ACC112 (cell line): Measurements from ENCODE around the gene EPHA1.
"Not testable (repeated sequence)": the region's sequence is repeated elsewhere in the genome, so short reads cannot be mapped to it uniquely, and the experiment has no call there.

Source experiments
- H2AFZ ChIP-seq: fragments of 200-600 bp; sonication (generic); one replicate; pipeline ENCODE4 v1.6.0; 2017; ENCODE audit warnings: antibody characterized with exemption, low read length; ENCODE audit not compliant: unreplicated experiment
- H3K27ac ChIP-seq: fragments of 200-600 bp; sonication (generic); 2 replicates; pipeline ENCODE4 v1.5.1; 2014; ENCODE audit warnings: low read depth, mild to moderate bottlenecking, antibody characterized with exemption, low read length, moderate library complexity
- H3K27me3 ChIP-seq: fragments of 200-600 bp; sonication (generic); 2 replicates; pipeline ENCODE4 v1.6.1; 2014; ENCODE audit warnings: mild to moderate bottlenecking, antibody characterized with exemption, low read length, moderate library complexity, mixed read lengths; ENCODE audit not compliant: insufficient read depth
- H3K36me3 ChIP-seq: fragments of 200-600 bp; sonication (generic); 2 replicates; pipeline ENCODE4 v1.6.1; 2016; ENCODE audit warnings: mild to moderate bottlenecking, antibody characterized with exemption, low read length, moderate library complexity, mixed read lengths; ENCODE audit not compliant: insufficient read depth
- H3K4me1 ChIP-seq: fragments of 200-600 bp; sonication (generic); one replicate; pipeline ENCODE4 v1.6.1; 2016; ENCODE audit warnings: low read length, mixed read lengths; ENCODE audit not compliant: insufficient read depth, unreplicated experiment, control insufficient read depth
- H3K4me3 ChIP-seq: fragments of 200-600 bp; sonication (generic); 2 replicates; pipeline ENCODE4 v1.5.1; 2014; ENCODE audit warnings: mild to moderate bottlenecking, low read depth, low read length
- H3K79me2 ChIP-seq: fragments of 200-600 bp; sonication (generic); one replicate; pipeline ENCODE4 v1.6.0; 2016; ENCODE audit warnings: low read length; ENCODE audit not compliant: control insufficient read depth, unreplicated experiment, insufficient read depth

Gene EPHA1

DNA sequence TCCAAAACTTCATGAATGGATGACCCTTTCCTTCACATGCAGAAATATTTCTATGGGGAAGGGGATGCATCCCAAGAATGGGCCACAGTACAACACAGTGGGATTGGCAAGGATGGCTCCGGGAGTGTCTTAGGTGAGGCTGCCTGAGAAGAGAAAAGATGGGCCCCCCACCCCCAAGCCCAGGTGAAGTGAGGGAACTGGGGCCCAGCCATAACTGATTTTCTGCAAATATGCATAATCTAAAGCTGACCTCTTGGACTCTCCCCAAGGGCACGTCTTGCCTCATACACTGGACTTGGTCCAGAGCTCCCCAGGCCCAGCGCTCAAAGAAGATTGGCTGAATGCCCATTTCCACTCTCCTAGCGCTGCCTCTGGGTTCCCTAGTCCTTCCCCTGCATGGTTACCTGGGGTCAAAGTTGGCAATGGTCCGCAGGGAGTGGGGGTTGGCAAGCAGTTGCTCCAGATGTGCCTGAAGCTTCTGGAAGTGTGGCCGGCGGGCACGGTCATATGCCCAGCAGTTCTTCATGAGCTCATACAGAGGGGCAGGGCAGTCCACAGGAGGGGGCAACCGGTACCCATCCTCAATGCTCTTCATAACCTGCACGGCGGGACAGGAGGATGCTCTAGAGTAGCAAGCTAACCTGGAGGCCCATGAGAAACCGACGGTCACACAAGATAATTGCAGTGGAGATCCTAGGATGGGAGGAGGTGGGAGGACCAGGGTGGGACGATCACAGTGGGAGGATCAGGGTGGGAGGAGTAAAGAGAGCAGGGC lies 15.2 kb downstream of the EPHA1 start:
- H2AFZ ChIP-seq, result no peak overlapping the region
- no peaks in the 10 kb centered on the region for H3K79me2 ChIP-seq
- no peak overlapping the region for H3K27ac ChIP-seq
- H3K4me1 ChIP-seq, result peaks cover 48% of the 10 kb centered on the region
- H3K36me3 ChIP-seq, result peaks cover 16% of the 10 kb centered on the region; the same call in 1 of the 2 replicates
- no peaks in the 10 kb centered on the region for H3K27me3 ChIP-seq
- no peak overlapping the region for H3K4me3 ChIP-seq

DNA sequence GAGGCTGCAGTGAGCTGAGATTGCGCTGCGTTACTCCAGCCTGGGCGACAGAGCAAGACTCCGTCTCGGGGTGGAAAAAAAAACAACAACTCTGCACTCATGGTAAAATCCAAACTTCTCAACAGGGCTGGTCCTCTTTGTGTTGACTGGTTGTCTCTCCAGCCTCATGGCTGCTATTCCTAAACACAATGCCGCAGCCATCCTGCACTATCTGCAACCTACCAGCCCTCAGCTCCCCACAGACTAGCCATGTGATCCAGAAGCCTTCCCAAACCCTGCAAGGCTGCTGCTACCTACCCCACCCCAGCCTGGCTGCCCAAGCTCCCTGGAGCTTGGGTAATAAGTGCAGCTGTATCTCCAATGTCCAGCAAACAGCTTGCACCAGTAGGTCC lies 15.8 kb downstream of the EPHA1 start:
- Histone ChIP-seq H3K4me3 (no peak overlapping the region), H3K27ac (no peak overlapping the region), H3K36me3 (peaks cover 16% of the 10 kb centered on the region; the same call in 1 of the 2 replicates), H3K4me1 (peaks cover 48% of the 10 kb centered on the region), H3K79me2 (peaks cover 2% of the 10 kb centered on the region), H3K27me3 (no peaks in the 10 kb centered on the region), H2AFZ (no peak overlapping the region)

DNA sequence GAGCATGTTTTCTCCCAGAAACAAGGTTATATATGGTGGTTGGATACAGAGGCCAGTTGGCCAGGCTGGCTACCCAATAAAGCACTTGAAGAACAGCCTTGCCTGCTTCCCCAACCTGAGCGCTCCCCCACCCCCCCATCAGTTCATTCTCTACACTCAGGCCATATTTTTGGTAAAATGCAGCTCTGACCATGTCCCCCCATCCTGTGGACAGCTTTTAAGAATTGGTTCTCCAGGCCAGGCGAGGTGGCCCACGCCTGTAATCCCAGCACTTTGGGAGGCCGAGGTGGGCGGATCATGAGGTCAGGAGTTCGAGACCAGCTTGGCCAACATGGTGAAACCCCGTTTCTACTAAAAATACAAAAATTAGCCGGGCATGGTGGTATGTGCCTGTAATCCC lies 16.2 kb downstream of the EPHA1 start:
- not testable (repeated sequence) for H2AFZ ChIP-seq, H3K27me3 ChIP-seq, H3K4me3 ChIP-seq, H3K79me2 ChIP-seq
- peaks cover 48% of the 10 kb centered on the region for H3K4me1 ChIP-seq
- H3K27ac ChIP-seq, result peak overlapping the region; percentile 84
- H3K36me3 ChIP-seq, result peaks cover 16% of the 10 kb centered on the region; the same call in 1 of the 2 replicates

DNA sequence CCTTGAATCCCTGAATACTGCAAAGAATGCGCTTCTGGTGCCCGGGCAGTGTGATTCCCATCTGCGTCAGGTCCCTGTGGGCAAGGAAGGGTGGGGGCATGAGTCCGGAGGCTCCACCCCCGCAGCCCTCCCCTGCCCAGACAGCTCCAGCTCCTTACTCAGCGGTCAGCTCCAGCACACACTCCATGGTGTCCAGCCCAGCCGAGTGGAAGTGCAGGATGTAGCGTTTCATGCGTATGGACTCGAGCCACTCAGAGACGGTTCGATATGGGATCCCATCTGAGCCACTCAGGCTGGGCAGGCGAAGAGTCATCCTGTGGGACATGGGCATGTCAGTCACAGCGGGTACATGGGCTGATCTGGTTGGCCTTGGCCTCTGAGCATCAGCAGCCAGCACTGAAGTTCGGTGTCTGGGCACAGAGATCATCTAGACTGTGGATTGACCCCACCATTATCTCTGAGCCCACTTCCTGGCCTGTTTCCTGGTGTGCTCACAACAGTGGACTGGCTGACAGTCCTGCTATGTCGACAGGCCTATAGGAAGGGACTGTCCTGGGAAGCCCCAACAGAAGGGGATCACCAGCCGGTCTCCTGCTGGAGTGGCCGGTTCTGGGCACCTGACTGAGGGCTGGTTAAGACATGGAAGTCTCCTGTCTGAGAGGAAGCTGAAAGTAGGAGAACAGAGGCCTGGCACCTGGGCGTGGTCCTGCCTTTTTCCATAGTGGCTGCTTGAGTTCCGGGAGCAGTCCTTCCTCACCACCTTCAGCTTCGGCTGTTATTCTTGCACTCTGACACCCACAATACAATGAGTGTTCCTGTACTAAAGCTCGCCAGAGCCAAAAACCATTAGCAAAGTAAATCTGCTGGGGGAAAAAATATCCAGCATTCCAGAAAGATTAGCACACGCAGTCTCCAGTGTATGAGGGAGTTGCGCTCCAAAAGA lies 16.9 kb downstream of the EPHA1 start:
- no peaks in the 10 kb centered on the region for H3K27me3 ChIP-seq
- H3K4me3 ChIP-seq, result peak overlapping the region; percentile 15; the same call in 1 of the 2 replicates
- H3K36me3 ChIP-seq, result peaks cover 16% of the 10 kb centered on the region; the same call in 1 of the 2 replicates
- H3K79me2 ChIP-seq, result peaks cover 13% of the 10 kb centered on the region
- peak overlapping the region; percentile 84 for H3K27ac ChIP-seq
- H3K4me1 ChIP-seq, result peaks cover 48% of the 10 kb centered on the region
- H2AFZ ChIP-seq, result no peak overlapping the region

DNA sequence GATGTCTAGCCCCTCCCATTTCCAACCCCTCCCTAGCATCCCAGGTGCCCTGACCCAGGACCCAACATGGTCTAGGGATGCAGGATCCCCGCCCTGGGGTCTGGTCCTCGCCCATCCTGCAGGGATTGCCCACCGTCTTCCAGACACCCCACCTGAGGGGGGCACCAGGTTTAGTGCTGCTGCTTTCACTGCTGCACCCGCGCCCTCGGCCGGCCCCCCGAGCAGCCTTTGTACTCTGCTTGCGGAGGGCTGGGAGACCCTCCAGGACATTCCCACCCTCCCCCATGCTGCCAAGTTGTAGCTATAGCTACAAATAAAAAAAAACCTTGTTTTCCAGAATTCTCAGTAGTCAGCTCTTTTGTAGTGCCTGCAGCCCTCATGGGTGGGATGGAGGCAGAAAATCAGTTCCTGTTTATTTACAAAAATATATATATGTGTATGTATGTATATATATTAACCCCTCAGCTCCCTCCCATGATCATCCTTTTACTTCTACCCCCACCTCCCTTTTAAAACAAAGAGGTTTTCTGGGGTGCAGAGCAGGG lies 17.8 kb downstream of the EPHA1 start:
- Histone ChIP-seq H3K36me3 (peaks cover 16% of the 10 kb centered on the region; the same call in 1 of the 2 replicates), H2AFZ (no peak overlapping the region), H3K4me3 (no peak overlapping the region), H3K27ac (peak overlapping the region; percentile 84), H3K4me1 (peaks cover 54% of the 10 kb centered on the region), H3K27me3 (no peaks in the 10 kb centered on the region), H3K79me2 (peaks cover 22% of the 10 kb centered on the region)

DNA sequence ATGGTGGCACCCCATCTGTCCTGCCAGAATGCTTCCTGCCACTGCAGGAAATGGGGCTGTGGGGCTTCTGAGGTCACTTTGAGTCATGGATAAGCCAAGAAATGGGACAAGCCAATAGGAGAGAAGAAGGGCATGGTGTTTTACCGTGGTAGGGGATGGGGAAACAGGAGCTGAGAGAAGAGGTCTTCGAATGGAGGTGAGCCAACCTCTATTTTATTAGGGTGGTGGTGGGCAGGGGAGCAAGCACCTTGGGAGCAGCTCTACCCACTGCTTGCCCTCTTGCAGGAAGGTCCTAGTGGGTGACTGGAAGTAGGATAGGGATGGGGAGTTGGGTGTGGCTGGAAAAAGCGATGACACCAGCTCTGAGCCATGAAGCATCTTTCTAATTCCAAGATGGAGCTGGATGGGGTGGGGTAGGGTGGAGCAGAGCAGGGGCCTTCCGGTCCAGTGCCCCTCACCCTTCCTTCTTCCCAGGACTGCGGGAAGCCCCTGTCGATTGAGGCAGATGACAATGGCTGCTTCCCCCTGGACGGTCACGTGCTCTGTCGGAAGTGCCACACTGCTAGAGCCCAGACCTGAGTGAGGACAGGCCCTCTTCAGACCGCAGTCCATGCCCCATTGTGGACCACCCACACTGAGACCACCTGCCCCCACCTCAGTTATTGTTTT lies 18.4 kb downstream of the EPHA1 start:
- Histone ChIP-seq H3K36me3 (peaks cover 16% of the 10 kb centered on the region; the same call in 1 of the 2 replicates), H3K4me3 (no peak overlapping the region), H2AFZ (no peak overlapping the region), H3K4me1 (peaks cover 59% of the 10 kb centered on the region), H3K27me3 (no peaks in the 10 kb centered on the region), H3K27ac (peak overlapping the region; percentile 84; the same call in 1 of the 2 replicates), H3K79me2 (peaks cover 27% of the 10 kb centered on the region)

DNA sequence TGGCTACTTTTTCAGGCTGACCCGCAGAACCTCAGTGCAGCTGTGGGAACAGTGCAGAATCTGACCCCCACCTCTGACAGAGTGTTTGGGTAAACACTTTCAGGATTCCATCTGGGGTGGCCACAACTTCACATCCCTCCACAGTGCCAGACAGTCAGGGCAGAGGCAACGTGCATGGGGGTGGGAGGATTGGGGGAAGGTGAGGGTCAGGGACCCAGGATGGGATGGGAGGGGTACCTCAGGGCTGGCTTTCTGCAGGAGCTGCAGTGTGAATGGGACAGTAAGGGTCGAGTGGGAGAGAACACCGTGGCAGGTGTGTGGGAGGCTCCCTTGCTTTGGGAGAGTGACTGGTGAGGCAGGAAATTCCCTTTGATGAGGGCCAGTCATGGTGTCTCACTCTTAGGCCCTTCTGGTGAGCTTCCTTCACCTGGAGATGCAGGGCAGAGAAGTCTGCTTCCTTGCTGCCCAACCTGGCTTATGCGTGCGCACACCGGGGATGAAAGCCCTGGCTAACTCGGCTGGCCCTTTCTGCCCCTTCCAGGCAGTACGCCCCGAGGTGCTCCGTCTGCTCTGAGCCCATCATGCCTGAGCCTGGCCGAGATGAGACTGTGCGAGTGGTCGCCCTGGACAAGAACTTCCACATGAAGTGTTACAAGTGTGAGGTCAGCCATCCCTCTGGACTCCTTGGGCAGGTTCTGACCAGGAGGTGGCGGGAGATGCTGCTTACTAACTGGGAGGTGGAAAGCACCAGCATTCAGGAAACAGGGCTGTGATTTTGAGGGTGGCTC lies 19.1 kb downstream of the EPHA1 start:
- H3K4me1 ChIP-seq, result peaks cover 66% of the 10 kb centered on the region
- no peak overlapping the region for H2AFZ ChIP-seq
- peaks cover 16% of the 10 kb centered on the region; the same call in 1 of the 2 replicates for H3K36me3 ChIP-seq
- 0 out of 2 replicates have a peak overlapping the region, but pooled peaks have one; percentile 84 for H3K27ac ChIP-seq
- H3K4me3 ChIP-seq, result no peak overlapping the region
- no peaks in the 10 kb centered on the region for H3K27me3 ChIP-seq
- peaks cover 34% of the 10 kb centered on the region for H3K79me2 ChIP-seq

DNA sequence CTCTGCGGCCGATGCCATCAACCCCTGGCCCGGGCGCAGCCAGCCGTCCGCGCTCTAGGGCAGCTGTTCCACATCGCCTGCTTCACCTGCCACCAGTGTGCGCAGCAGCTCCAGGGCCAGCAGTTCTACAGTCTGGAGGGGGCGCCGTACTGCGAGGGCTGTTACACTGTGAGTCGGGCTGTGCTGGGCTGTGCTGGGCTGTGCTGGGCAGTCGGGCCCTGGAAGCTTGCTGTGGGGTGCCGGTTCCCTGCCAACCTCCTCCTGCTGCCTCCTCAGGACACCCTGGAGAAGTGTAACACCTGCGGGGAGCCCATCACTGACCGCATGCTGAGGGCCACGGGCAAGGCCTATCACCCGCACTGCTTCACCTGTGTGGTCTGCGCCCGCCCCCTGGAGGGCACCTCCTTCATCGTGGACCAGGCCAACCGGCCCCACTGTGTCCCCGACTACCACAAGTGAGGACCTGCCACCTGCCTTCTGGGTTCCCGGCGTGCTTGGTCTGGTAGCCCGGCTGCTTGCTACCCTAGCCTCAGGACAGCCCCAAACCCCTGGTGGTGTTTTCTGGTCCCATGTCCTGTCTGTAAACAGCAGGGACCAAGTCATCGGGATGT lies 20.1 kb downstream of the EPHA1 start:
- Histone ChIP-seq H3K36me3 (peaks cover 16% of the 10 kb centered on the region; the same call in 1 of the 2 replicates), H3K4me3 (no peak overlapping the region), H3K79me2 (peaks cover 43% of the 10 kb centered on the region), H2AFZ (no peak overlapping the region), H3K27me3 (no peaks in the 10 kb centered on the region), H3K4me1 (peaks cover 75% of the 10 kb centered on the region), H3K27ac (no peak overlapping the region)

DNA sequence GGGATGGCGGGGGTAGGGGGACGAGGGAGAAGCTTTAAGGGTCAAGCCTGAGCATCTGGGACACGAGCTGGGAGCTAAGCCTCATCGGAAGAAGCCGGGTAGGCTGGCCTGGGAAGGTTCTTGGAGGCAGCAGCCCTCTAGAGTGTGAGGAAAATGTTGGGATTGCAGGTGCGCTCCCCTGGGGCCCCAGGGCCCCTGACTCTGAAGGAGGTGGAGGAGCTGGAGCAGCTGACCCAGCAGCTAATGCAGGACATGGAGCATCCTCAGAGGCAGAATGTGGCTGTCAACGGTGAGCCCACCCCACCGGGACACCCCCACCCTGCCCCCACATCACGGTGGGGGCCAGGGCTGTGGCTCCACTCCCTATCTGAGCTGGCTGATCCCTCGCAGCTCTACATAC lies 20.6 kb downstream of the EPHA1 start:
- Histone ChIP-seq H3K79me2 (peaks cover 49% of the 10 kb centered on the region), H3K27ac (no peak overlapping the region), H3K36me3 (peaks cover 16% of the 10 kb centered on the region; the same call in 1 of the 2 replicates), H2AFZ (no peak overlapping the region), H3K4me1 (peaks cover 75% of the 10 kb centered on the region), H3K4me3 (no peak overlapping the region), H3K27me3 (no peaks in the 10 kb centered on the region)
